Astrocyte (in vitro differentiated cells and primary cell): Measurements from ENCODE around the gene MDH1.

Source experiments
- EZH2 ChIP-seq: IDR thresholded peaks from 2 replicates; pipeline ENCODE4 v1.6.1; 2012; ENCODE audit warnings: mild to moderate bottlenecking, low read length, inconsistent platforms; ENCODE audit not compliant: insufficient read depth
- TF ChIP-seq, protein P1 (sequence below): IDR thresholded peaks from 2 replicates; pipeline ENCODE4 v1.5.1; 2011; ENCODE audit warnings: low read depth, mild to moderate bottlenecking, inconsistent platforms, low read length, moderate library complexity; ENCODE audit not compliant: insufficient read depth

DNA sequence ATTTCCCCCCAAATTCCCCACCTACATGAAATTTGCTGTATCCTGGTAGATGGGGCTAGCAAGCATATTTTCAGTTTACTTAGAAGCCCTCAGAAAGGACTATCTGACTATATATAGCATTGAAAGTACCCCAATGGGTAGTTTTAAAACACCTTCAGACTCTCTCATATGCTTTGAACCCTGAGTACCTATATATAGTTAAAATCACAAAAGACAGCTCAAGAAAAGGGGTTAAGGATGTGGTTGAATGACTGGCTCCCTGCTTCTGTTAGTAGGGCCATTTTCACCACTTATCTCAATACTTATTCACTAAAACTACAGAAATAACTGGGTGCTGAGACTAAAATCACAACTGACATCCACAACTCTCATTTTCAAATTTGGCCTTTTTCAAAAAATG is 19.0 kb upstream of the MDH1 start:
- TF ChIP-seq, protein P1, sequence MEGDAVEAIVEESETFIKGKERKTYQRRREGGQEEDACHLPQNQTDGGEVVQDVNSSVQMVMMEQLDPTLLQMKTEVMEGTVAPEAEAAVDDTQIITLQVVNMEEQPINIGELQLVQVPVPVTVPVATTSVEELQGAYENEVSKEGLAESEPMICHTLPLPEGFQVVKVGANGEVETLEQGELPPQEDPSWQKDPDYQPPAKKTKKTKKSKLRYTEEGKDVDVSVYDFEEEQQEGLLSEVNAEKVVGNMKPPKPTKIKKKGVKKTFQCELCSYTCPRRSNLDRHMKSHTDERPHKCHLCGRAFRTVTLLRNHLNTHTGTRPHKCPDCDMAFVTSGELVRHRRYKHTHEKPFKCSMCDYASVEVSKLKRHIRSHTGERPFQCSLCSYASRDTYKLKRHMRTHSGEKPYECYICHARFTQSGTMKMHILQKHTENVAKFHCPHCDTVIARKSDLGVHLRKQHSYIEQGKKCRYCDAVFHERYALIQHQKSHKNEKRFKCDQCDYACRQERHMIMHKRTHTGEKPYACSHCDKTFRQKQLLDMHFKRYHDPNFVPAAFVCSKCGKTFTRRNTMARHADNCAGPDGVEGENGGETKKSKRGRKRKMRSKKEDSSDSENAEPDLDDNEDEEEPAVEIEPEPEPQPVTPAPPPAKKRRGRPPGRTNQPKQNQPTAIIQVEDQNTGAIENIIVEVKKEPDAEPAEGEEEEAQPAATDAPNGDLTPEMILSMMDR: no peak
- TF ChIP-seq EZH2: no peak
